Osteoblast (primary cell): ENCODE data around the gene DLD. TPM values are rescaled to one million over a fixed set of nuclear protein-coding genes. Genes with fewer than 3 reads are reported as not detected.

Experiments used
- DNase-seq: peaks from one replicate; pipeline ENCODE4 v3.0.0; 2011; ENCODE audit warnings: low spot score, mixed read lengths; ENCODE audit not compliant: insufficient read length; ENCODE audit errors: missing footprints
- H2AFZ ChIP-seq: 2 replicates; pipeline ENCODE4 v1.6.0; 2011; ENCODE audit warnings: mild to moderate bottlenecking, low read length
- H3K27ac ChIP-seq: 2 replicates; pipeline ENCODE4 v1.5.1; 2011; ENCODE audit warnings: mild to moderate bottlenecking, low read depth, low read length, moderate library complexity
- H3K27me3 ChIP-seq: 2 replicates; pipeline ENCODE4 v1.6.0; 2012; ENCODE audit warnings: mild to moderate bottlenecking, control low read depth, inconsistent platforms, low read length, moderate library complexity; ENCODE audit not compliant: insufficient read depth
- H3K36me3 ChIP-seq: 2 replicates; pipeline ENCODE4 v1.5.1; 2011; ENCODE audit warnings: mild to moderate bottlenecking, low read length, control low read depth, moderate library complexity; ENCODE audit not compliant: insufficient read depth
- H3K4me1 ChIP-seq: 2 replicates; pipeline ENCODE4 v1.5.1; 2011; ENCODE audit warnings: mild to moderate bottlenecking, low read length, control low read depth, moderate library complexity; ENCODE audit not compliant: insufficient read depth
- H3K4me2 ChIP-seq: 2 replicates; pipeline ENCODE4 v1.6.0; 2011; ENCODE audit warnings: mild to moderate bottlenecking, low read length; ENCODE audit not compliant: insufficient read depth
- H3K4me3 ChIP-seq: fragments of 200-600 bp; sonication (generic); 3 replicates; pipeline ENCODE4 v1.5.1; 2012; ENCODE audit warnings: mild to moderate bottlenecking, low read length, inconsistent platforms; ENCODE audit not compliant: insufficient read depth
- H3K79me2 ChIP-seq: 2 replicates; pipeline ENCODE4 v1.6.0; 2012; ENCODE audit warnings: mild to moderate bottlenecking, low read length, control low read depth, inconsistent platforms; ENCODE audit not compliant: insufficient read depth
- H3K9me3 ChIP-seq: 2 replicates; pipeline ENCODE4 v1.5.1; 2011; ENCODE audit warnings: low read depth, low read length, control low read depth
- H4K20me1 ChIP-seq: 2 replicates; pipeline ENCODE4 v1.6.0; 2012; ENCODE audit warnings: mild to moderate bottlenecking, low read length, control low read depth; ENCODE audit not compliant: insufficient read depth
- total RNA-seq: library from RNA; depleted of rRNA; stranded (reverse); fragments of >200 nt; gene quantifications from 2 replicates; pipeline ENCODE4 v1.2.3, GENCODE V29; 2012
- TF ChIP-seq, protein P1 (sequence below): IDR thresholded peaks from 2 replicates; pipeline ENCODE4 v1.5.1; 2011; ENCODE audit warnings: mild to moderate bottlenecking, low read depth, low read length, moderate library complexity; ENCODE audit errors: extremely low read depth

DLD gene
- total RNA-seq, 1 donor: 53.6 TPM

DNA sequence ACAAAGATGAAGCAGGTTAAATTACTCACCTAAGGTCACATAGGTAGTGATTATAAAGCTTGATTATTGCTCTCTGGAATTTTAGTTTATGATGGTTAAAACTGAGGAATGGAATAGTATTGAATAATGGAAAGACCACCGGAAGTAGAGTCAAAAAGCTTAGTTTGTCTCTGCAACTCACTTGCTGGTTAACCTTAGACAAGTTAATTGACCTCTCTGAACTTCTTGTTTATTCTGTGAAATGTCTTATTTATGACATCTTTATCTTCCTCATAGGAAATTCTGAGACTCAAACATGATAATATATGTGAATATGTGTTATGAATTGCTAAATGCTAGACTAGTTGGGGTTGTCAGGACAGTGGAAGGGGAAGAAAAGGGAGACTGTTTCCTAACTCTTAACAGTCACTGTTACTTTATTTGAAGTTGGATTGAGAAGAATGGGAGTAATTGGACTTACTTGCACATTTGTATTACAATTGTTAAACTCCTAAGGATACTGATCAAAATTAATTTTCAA lies 9.6 kb downstream of the DLD start:
- no peak overlapping the region for H3K4me3 ChIP-seq
- H3K27ac ChIP-seq: no peak overlapping the region
- peaks cover 5% of the 10 kb centered on the region for H3K4me1 ChIP-seq
- no peak overlapping the region for H2AFZ ChIP-seq
- DNase-seq: no peak
- TF ChIP-seq, protein P1, sequence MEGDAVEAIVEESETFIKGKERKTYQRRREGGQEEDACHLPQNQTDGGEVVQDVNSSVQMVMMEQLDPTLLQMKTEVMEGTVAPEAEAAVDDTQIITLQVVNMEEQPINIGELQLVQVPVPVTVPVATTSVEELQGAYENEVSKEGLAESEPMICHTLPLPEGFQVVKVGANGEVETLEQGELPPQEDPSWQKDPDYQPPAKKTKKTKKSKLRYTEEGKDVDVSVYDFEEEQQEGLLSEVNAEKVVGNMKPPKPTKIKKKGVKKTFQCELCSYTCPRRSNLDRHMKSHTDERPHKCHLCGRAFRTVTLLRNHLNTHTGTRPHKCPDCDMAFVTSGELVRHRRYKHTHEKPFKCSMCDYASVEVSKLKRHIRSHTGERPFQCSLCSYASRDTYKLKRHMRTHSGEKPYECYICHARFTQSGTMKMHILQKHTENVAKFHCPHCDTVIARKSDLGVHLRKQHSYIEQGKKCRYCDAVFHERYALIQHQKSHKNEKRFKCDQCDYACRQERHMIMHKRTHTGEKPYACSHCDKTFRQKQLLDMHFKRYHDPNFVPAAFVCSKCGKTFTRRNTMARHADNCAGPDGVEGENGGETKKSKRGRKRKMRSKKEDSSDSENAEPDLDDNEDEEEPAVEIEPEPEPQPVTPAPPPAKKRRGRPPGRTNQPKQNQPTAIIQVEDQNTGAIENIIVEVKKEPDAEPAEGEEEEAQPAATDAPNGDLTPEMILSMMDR: no peak
- H3K27me3 ChIP-seq: no peaks in the 10 kb centered on the region
- H3K9me3 ChIP-seq: no peaks in the 10 kb centered on the region
- no peak overlapping the region for H3K4me2 ChIP-seq
- H3K79me2 ChIP-seq: peaks cover 59% of the 10 kb centered on the region
- peaks cover 35% of the 10 kb centered on the region for H3K36me3 ChIP-seq
- peaks cover 18% of the 10 kb centered on the region for H4K20me1 ChIP-seq

DNA sequence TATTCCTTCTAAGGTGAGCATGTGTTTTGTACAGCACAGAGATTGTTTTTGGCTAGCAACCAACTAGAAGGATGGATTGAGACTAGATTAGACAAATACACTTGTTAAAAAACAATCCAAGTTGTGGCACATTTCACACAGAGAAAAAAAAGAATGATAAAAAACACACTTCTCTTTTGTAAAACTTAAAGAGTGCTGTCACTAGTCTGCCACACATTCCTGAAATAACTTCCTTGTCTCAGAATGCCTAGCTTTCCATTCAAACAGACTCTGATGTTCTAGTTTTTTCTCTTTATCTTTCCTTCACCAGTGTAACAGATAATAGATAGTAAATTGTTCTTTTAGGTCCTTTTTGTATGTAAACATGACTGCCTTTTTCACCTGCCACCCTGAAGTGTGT lies 11.4 kb downstream of the DLD start:
- Histone ChIP-seq H4K20me1 (peaks cover 8% of the 10 kb centered on the region), H3K4me3 (no peak overlapping the region), H3K4me1 (peaks cover 5% of the 10 kb centered on the region), H3K9me3 (no peaks in the 10 kb centered on the region), H3K4me2 (peak overlapping the region; percentile 6), H3K79me2 (peaks cover 49% of the 10 kb centered on the region), H3K36me3 (peaks cover 41% of the 10 kb centered on the region), H3K27me3 (no peaks in the 10 kb centered on the region), H2AFZ (no peak overlapping the region), H3K27ac (no peak overlapping the region)
- TF ChIP-seq, protein P1: no peak
- DNase-seq: no peak

GRCh38 chr7:107907790-107908189 lies 16.8 kb downstream of the DLD start:
- no peaks in the 10 kb centered on the region for H3K4me1 ChIP-seq
- peaks cover 28% of the 10 kb centered on the region for H3K79me2 ChIP-seq
- H3K27me3 ChIP-seq: no peaks in the 10 kb centered on the region
- H3K4me3 ChIP-seq: no peak overlapping the region
- no peak for DNase-seq
- no peaks in the 10 kb centered on the region for H3K9me3 ChIP-seq
- H3K4me2 ChIP-seq: no peak overlapping the region
- H2AFZ ChIP-seq: no peak overlapping the region
- no peak overlapping the region for H3K27ac ChIP-seq
- no peaks in the 10 kb centered on the region for H4K20me1 ChIP-seq
- peaks cover 72% of the 10 kb centered on the region for H3K36me3 ChIP-seq
- TF ChIP-seq, protein P1: no peak

DNA sequence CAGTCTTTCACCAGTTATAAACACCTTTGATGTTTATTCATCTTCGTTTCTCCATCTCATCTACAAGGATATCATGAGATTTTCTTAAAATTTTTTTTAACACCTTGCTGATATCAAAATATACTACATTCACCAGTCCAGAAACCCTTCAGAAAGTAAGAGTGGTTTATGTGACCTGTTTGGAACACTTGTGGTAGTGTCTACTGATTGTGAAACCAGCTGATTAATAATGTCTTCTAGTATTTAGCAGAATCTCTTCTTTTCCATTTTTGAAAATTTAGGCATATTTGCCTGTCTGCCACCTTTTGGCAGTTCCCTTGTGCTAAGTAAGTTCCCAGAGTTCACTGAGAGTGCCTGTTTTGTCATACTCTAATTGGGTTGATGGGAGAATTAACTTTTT lies 18.5 kb downstream of the DLD start:
- H3K79me2 ChIP-seq: peaks cover 33% of the 10 kb centered on the region
- no peaks in the 10 kb centered on the region for H3K4me1 ChIP-seq
- no peak overlapping the region for H2AFZ ChIP-seq
- TF ChIP-seq, protein P1: no peak
- H3K27me3 ChIP-seq: no peaks in the 10 kb centered on the region
- peaks cover 61% of the 10 kb centered on the region for H3K36me3 ChIP-seq
- no peak for DNase-seq
- H3K9me3 ChIP-seq: no peaks in the 10 kb centered on the region
- H3K27ac ChIP-seq: no peak overlapping the region
- H3K4me2 ChIP-seq: no peak overlapping the region
- H3K4me3 ChIP-seq: no peak overlapping the region
- no peaks in the 10 kb centered on the region for H4K20me1 ChIP-seq
